Skeletal muscle tissue (tissue), 4 donors: ENCODE data around the gene LRBA. TPM values are rescaled to one million over a fixed set of nuclear protein-coding genes. Genes with fewer than 3 reads are reported as not detected.
"Not testable (repeated sequence)": the region's sequence is repeated elsewhere in the genome, so short reads cannot be mapped to it uniquely, and the experiment has no call there.

Source experiments
- H3K27ac ChIP-seq: one replicate; pipeline ENCODE4 v1.7.0; 2013; ENCODE audit warnings: mild to moderate bottlenecking, low read depth, low read length, inconsistent platforms
- H3K27me3 ChIP-seq, 3 donors: one replicate each; pipeline ENCODE4 v1.7.0; 2013; ENCODE audit warnings: low read length in 3 of 3; ENCODE audit not compliant: control insufficient read depth in 3 of 3, insufficient read depth in 3 of 3
- H3K36me3 ChIP-seq, 3 donors: one replicate each; pipeline ENCODE4 v1.7.0; 2013; ENCODE audit warnings: low read length in 3 of 3; ENCODE audit not compliant: control insufficient read depth in 3 of 3, insufficient read depth in 3 of 3
- H3K4me1 ChIP-seq, 3 donors: one replicate each; pipeline ENCODE4 v1.7.0; 2013; ENCODE audit warnings: low read length in 3 of 3, mild to moderate bottlenecking in 3 of 3; ENCODE audit not compliant: control insufficient read depth in 3 of 3, insufficient read depth in 3 of 3
- H3K4me3 ChIP-seq, 3 donors: one replicate each; pipeline ENCODE4 v1.7.0; 2013; ENCODE audit warnings: low read length in 3 of 3
- H3K9ac ChIP-seq, 3 donors: one replicate each; pipeline ENCODE4 v1.7.0; 2013; ENCODE audit warnings: low read length in 3 of 3, mild to moderate bottlenecking in 3 of 3, moderate library complexity in 2 of 3, low read depth in 1 of 3
- H3K9me3 ChIP-seq, 3 donors: one replicate each; pipeline ENCODE4 v1.7.0; 2013; ENCODE audit warnings: low read length in 3 of 3; ENCODE audit not compliant: control insufficient read depth in 3 of 3
- total RNA-seq: library from RNA; depleted of rRNA; stranded (reverse); fragments of >200 nt; gene quantifications from one replicate; pipeline ENCODE4 v1.2.3, GENCODE V29; 2014
- donor health status: Osteomylitis.

LRBA gene
- total RNA-seq, 1 donor from 2014 or later = 58.5 TPM

DNA sequence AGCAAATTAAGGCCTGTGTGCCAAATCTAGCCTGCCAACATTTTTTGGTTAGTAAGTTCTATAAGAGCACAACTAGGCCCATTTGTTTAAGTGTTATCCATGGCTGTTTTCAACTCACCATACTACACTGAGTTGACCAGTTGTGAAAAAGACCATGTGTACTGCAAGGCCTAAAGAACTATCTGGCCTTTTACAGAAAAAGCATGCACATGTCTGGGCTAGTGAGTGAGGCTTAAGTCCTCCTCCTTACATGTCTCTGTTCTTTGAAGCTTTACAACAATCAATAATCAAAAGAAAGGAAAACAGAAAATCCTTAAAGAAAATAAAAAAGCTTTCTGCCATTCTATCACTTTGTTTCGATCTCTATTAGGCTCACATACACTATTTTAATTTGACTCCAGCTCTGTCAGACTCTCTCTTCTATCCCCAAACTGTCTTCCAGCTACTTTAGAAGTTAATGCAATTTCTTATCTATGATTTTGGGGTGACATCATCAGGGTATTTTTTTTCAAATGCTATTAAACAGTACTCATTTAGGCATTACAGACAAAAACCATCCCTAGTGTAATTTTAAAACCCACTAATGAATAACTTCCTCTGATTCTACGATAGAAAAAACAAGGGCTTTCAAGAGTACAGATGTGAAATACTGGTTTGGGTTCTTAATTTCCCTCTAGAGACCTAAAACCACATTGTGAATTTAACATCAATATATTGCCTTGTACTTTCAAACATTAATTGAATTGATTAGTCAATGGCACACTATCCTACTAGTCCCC lies 271.3 kb downstream of the LRBA start:
- H3K27me3 ChIP-seq = no peaks in the 10 kb centered on the region
- peaks cover 0 to 3% (median 0%) of the 10 kb centered on the region in 3 donors for H3K9me3 ChIP-seq
- no peak overlapping the region for H3K27ac ChIP-seq
- H3K4me1 ChIP-seq = no peaks in the 10 kb centered on the region
- no peak overlapping the region for H3K4me3 ChIP-seq
- H3K9ac ChIP-seq = no peak overlapping the region
- peaks cover 0 to 2% (median 0%) of the 10 kb centered on the region in 3 donors for H3K36me3 ChIP-seq

DNA sequence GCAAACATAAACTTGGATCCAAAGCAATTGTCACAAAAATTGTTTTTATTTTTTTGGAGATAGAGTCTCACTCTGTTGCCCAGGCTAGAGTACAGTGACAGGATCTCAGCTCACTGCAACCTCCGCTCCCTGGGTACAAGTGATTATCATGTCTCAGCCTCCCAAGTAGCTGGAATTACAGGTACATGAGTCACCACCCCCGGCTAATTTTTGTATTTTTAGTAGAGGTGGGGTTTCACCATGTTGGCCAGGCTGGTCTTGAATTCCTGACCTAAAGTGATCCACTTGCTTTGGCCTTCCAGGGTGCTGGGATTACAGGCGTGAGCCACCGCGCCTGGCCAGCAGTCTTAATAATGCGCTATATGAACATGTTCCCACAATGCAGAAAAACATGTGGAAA lies 272.2 kb downstream of the LRBA start:
- H3K4me1 ChIP-seq, H3K9me3 ChIP-seq, H3K36me3 ChIP-seq, H3K27me3 ChIP-seq, H3K4me3 ChIP-seq, H3K27ac ChIP-seq, H3K9ac ChIP-seq: not testable (repeated sequence)

DNA sequence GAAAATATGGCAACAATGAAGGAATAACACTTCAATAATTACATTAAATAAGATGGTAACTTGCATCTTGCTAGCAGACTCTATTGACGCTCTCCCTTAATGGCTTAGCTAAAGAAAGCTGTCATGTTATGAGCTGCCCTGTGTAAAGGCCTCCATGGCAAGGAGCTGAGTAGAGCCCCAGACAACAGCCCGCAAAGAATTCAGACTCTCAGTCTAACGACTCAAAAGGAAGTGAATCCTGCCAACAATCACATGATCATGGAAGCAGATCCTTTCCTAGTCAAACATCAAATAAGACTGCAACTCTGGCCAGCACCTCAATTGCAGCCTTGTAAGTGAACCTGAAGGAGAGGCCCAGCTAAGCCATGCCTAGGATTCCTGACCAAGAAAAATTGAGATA lies 275.5 kb downstream of the LRBA start:
- no peak overlapping the region for H3K4me3 ChIP-seq
- peaks cover 0 to 3% (median 0%) of the 10 kb centered on the region in 3 donors for H3K36me3 ChIP-seq
- peaks cover 0 to 3% (median 0%) of the 10 kb centered on the region in 3 donors for H3K9me3 ChIP-seq

GRCh38 chr4:150725957-150726523 lies 289.0 kb downstream of the LRBA start:
- Histone ChIP-seq H3K36me3 (no peaks in the 10 kb centered on the region), H3K9ac (no peak overlapping the region), H3K27ac (no peak overlapping the region), H3K4me3 (no peak overlapping the region), H3K4me1 (peaks cover 0 to 5% (median 3%) of the 10 kb centered on the region in 3 donors), H3K27me3 (no peaks in the 10 kb centered on the region), H3K9me3 (peaks cover 0 to 2% (median 2%) of the 10 kb centered on the region in 3 donors)

More for the DNA sequence above, 275.5 kb downstream of the LRBA start:
- H3K27ac ChIP-seq = no peak overlapping the region
- no peaks in the 10 kb centered on the region for H3K4me1 ChIP-seq
- H3K9ac ChIP-seq = no peak overlapping the region
- H3K27me3 ChIP-seq = no peaks in the 10 kb centered on the region

DNA sequence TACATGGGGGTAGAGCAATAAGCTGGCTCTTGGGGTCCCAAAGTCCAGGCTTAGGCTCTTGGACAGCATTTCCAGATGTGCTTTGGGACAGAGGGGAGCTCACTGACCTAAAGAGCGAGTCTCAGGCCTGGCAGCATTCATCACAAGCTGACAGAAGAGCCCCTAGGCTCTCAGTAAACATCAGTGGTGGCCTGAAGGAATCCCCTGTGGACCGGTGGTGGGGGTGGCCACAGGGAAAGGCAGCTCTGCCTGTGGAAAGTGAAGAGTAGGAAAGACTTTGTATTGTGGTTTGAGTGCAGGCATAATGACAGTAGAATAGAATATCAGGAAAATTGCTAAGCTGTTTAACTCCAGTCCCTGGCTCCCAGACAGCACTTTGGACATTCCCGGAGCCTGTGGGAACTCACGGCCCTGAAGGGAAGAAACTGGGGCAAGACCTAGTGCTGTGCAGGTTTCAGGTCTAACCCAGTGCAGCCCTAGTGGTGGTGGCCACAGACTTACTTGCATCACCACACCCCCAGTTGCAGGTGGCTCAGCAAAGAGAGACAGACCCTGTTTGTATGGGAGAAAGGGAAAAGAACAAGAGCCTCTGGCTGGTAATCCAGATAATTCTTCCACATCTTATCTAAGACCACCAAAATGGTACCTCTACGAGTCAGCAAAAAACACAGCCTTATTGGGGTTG lies 291.2 kb downstream of the LRBA start:
- Histone ChIP-seq H3K27me3 (no peaks in the 10 kb centered on the region), H3K9ac (no peak overlapping the region), H3K4me1 (peaks cover 0 to 5% (median 3%) of the 10 kb centered on the region in 3 donors), H3K27ac (no peak overlapping the region), H3K9me3 (peaks cover 0 to 2% (median 2%) of the 10 kb centered on the region in 3 donors), H3K36me3 (no peaks in the 10 kb centered on the region), H3K4me3 (no peak overlapping the region)

GRCh38 chr4:150722908-150723362 lies 292.1 kb downstream of the LRBA start:
- H3K4me3 ChIP-seq = no peak overlapping the region
- peaks cover 0 to 5% (median 3%) of the 10 kb centered on the region in 3 donors for H3K4me1 ChIP-seq
- H3K36me3 ChIP-seq = no peaks in the 10 kb centered on the region
- H3K27me3 ChIP-seq = no peaks in the 10 kb centered on the region
- no peak overlapping the region for H3K27ac ChIP-seq
- peaks cover 0 to 2% (median 2%) of the 10 kb centered on the region in 3 donors for H3K9me3 ChIP-seq
- no peak overlapping the region for H3K9ac ChIP-seq

DNA sequence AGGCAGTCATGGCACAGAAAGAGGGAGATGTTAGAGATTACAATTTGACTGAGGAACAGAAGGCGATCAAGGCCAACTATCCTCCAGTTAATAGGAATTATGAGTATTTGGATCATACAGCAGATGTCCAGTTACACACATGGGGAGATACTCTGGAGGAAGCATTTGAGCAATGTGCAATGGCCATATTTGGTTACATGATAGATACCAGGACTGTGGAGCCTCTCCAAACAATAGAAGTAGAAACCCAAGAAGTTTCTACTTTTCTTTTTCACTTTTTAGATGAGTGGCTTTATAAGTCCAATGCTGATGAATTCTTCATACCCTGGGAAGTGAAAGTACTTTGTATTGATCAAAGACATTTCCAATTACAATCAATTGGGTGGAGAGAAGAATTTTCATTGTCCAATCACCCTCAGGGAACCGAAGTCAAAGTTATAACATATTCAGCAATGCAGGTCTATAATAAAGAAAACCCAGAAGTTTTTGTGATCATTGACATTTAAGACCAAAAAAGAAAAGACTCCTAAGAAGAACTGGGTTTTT lies 294.0 kb downstream of the LRBA start:
- no peak overlapping the region for H3K9ac ChIP-seq
- H3K4me1 ChIP-seq = peaks cover 0 to 5% (median 3%) of the 10 kb centered on the region in 3 donors
- no peak overlapping the region for H3K4me3 ChIP-seq
- peaks cover 0 to 2% (median under 1%) of the 10 kb centered on the region in 3 donors for H3K9me3 ChIP-seq
- H3K36me3 ChIP-seq = no peaks in the 10 kb centered on the region
- no peak overlapping the region for H3K27ac ChIP-seq
- no peaks in the 10 kb centered on the region for H3K27me3 ChIP-seq

DNA sequence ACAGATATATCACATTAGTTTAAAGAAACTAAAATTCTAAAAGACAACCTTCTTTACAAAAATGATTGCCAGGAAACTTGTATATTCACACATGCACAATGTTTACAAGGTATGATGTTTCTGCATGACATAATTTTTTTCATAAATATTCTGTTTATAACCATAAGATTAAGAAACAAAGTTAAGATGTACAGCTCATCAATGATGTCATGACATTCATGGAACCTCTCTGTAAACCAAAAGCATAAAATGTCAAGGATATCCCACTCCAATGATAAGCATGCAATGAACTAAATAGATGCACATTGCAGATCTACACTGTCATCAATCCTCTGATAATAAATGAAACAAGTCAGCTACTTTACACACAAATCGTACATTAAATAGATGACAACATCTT lies 297.1 kb downstream of the LRBA start:
- no peak overlapping the region for H3K4me3 ChIP-seq
- no peaks in the 10 kb centered on the region for H3K27me3 ChIP-seq
- H3K9me3 ChIP-seq = no peaks in the 10 kb centered on the region
- peaks cover 0 to 5% (median 3%) of the 10 kb centered on the region in 3 donors for H3K4me1 ChIP-seq
- no peak overlapping the region for H3K27ac ChIP-seq
- no peak overlapping the region for H3K9ac ChIP-seq
- no peaks in the 10 kb centered on the region for H3K36me3 ChIP-seq

DNA sequence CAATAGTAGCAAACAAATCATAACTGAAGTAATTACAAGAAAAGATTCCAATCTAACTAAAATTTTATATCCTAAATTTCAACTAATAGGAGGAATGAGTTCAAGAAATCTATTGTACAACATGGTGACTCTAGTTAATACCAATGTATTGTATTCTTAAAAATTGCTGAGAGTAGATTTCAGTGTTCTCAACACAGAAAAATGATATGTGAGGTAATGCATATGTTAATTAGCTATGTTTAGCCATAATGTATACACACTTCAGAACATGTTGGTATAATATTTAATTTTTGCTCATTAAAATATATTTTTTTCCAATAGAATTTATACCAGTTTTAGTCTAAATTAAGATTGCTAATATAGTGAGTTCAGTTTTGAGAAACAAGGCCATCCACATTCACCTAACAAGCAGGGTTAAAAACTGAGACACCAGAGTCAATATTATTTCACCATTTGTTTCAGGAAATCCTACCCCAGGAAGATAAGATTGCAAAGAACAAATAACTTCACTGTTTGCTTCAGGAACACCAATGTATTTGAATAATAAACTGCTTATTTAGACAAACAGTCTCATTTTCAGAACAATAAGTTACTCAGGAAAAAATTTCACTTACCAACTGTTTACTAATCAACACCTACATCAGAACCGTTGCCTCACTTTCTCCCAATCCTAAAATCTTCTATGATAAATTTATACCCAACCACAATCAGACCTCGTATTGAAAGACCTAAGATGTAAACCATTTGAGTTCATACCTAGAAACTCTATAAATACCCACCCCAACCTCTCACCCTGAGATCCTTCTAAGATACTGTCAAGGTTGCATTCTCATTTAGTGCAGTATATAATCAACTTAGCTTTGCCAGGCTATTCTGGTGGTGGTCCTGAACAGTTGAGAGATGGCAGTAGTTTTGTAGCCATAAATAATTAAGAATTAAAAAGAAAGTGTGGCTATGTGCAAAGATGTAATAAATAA lies 300.3 kb downstream of the LRBA start:
- no peaks in the 10 kb centered on the region for H3K9me3 ChIP-seq

More for the DNA sequence above, 300.3 kb downstream of the LRBA start:
- no peaks in the 10 kb centered on the region for H3K4me1 ChIP-seq
- H3K27ac ChIP-seq = no peak overlapping the region
- H3K4me3 ChIP-seq = no peak overlapping the region
- H3K36me3 ChIP-seq = no peaks in the 10 kb centered on the region
- H3K9ac ChIP-seq = no peak overlapping the region
- no peaks in the 10 kb centered on the region for H3K27me3 ChIP-seq
